Loucy (cell line): ENCODE measurements around the gene NPTX2.

Experiments used
- CTCF ChIP-seq: fragments of 200-600 bp; sonication (generic); conservative IDR thresholded peaks from 2 replicates; pipeline ENCODE4 v1.5.1; 2014; ENCODE audit warnings: mild to moderate bottlenecking, antibody characterized with exemption, low read length
- EZH2phosphoT487 ChIP-seq: fragments of 200-600 bp; IDR thresholded peaks from 2 replicates; pipeline ENCODE4 v1.6.1; 2018; ENCODE audit warnings: antibody characterized with exemption, mild to moderate bottlenecking, moderate library complexity, borderline replicate concordance

- TF ChIP-seq CTCF, result no peak
- TF ChIP-seq EZH2phosphoT487, result no peak
Measured at GRCh38 chr7:98628418-98628817, 11.3 kb downstream of the NPTX2 start.
